Stromal cell of bone marrow (primary cell): ENCODE results near the gene OPN1SW.

Experiments used
- DNase-seq: peaks from one replicate; pipeline ENCODE4 v3.0.0-alpha.2; 2012; ENCODE audit warnings: low read depth

Gene OPN1SW, protein sequence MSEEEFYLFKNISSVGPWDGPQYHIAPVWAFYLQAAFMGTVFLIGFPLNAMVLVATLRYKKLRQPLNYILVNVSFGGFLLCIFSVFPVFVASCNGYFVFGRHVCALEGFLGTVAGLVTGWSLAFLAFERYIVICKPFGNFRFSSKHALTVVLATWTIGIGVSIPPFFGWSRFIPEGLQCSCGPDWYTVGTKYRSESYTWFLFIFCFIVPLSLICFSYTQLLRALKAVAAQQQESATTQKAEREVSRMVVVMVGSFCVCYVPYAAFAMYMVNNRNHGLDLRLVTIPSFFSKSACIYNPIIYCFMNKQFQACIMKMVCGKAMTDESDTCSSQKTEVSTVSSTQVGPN

DNA sequence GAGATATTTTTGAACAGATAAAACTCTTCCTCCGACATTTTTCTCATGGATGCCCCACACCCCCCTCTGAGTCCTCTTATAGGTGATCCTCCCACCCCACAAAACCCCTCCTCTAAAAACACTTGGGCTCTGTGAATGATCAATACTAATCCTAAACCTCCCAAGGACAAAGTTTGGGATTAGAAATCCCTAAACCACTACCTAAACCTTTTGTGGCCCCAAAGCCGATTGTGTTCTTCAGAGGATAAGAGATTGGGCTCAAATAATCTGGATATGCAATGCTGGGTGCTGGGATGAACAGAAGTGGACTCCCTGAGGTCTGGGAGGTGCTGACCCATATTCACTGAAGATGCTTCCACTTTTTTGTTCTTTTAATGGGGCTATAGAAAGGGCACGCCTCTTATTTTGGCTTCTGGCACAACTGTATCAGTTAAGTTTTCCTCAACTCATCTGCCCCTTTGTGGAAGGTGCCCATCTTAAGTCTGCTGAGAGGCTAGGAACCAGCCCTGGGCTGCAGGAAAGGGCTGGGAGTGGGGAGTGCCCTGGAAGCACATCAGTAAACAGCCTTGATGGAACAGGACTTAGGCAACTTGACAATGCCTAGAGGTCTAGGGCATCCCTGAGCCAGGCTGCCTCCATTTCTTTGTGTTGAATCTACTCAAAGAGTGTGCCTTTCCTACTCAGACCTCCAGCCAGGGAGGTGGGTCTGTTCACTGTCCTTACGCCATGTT lies at the start of gene OPN1SW:
Gene OPN1SW (minus strand): TSS at position 51 of the 731 bp plus-strand sequence. CDS start 13 bp downstream, at position 38.
- DNase-seq, result no peak

GRCh38 chr7:128821724-128822123 lies 46.1 kb upstream of the OPN1SW start:
- DNase-seq, result no peak

GRCh38 chr7:128818694-128819093 lies 43.1 kb upstream of the OPN1SW start:
- no peak for DNase-seq

- no peak for DNase-seq
These were observed 39.8 kb upstream of the OPN1SW start for GRCh38 chr7:128815289-128815942.

GRCh38 chr7:128814499-128814898 lies 38.9 kb upstream of the OPN1SW start:
- no peak for DNase-seq

GRCh38 chr7:128812514-128813168 lies 37.0 kb upstream of the OPN1SW start:
- DNase-seq, result no peak

GRCh38 chr7:128811631-128812430 lies 36.2 kb upstream of the OPN1SW start:
- DNase-seq, result no peak

DNA sequence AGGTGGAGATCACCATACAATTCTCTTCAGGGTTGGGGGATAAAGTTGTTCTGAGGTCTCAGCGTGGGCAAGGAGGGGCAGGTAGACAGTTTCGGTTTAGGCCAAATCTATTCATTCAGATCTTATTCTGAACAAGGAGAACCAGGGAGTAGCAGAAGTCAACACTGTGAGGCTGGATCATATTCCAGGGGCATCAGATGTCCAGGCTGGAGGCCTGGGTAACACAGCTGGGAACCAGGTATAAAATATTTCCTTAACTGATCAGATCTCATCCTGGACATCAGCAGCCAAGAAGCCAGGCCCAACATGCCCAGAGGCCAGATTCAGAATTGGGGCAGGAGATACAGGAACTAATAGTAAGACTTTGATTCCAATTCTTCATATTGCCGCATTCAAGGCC lies 35.4 kb upstream of the OPN1SW start:
- DNase-seq, result no peak

GRCh38 chr7:128810473-128810872 lies 34.9 kb upstream of the OPN1SW start:
- no peak for DNase-seq

DNA sequence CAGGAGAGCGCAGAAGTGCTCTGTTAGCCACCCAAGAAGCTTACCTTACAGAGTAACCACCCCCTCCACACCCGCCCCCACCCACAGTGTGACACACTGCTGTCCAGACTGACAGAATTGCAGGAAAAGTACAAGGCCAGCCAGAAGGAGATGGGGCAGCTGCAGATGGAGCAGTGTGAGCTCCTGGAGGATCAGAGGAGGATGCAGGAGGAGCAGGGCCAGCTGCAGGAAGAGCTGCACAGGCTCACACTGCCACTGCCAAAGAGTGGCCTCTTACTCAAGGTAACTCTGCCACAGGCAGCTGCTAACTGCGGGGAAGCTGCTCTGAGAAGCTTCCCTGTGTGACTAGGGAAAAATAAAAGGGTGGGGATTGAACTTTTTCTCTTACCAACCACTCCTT lies 33.8 kb upstream of the OPN1SW start:
- DNase-seq, result no peak

DNA sequence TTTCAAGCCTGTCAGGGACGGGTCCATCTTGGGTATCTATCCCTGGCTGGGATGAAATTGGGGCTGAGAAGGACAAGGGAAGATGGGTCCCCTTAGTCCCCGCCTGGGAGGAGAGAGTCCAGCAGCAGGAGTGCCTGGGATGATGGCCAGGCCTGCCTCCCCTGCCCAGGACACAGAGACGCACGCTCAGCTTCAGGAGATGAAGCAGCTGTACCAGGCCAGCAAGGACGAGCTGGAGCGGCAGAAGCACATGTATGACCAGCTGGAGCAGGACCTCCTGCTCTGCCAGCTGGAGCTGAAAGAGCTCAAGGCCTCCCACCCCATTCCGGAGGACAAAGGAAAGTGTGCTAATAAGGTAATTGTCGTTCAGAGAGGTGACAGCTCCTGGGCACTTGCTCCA lies 31.6 kb upstream of the OPN1SW start:
- no peak for DNase-seq

DNA sequence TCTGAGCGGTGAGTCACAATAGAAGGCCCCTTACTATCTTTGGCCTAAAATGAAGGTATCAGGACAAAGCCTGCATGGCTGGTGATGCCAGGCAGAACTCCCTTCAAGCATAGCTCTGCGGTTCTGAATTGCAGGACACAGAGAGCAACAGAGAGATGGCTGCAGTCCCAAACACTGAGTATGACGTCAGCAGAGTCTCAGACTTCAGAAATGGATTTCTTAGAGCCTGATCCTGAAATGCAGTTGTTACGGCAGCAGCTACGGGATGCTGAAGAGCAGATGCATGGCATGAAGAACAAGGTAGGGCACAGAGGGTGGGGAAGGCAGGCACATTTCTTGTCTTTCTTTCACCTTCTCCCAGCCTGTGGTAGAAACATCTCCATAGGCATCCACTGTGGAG lies 29.6 kb upstream of the OPN1SW start:
- no peak for DNase-seq

- DNase-seq, result no peak
These were observed 28.9 kb upstream of the OPN1SW start for GRCh38 chr7:128804484-128804883.

DNA sequence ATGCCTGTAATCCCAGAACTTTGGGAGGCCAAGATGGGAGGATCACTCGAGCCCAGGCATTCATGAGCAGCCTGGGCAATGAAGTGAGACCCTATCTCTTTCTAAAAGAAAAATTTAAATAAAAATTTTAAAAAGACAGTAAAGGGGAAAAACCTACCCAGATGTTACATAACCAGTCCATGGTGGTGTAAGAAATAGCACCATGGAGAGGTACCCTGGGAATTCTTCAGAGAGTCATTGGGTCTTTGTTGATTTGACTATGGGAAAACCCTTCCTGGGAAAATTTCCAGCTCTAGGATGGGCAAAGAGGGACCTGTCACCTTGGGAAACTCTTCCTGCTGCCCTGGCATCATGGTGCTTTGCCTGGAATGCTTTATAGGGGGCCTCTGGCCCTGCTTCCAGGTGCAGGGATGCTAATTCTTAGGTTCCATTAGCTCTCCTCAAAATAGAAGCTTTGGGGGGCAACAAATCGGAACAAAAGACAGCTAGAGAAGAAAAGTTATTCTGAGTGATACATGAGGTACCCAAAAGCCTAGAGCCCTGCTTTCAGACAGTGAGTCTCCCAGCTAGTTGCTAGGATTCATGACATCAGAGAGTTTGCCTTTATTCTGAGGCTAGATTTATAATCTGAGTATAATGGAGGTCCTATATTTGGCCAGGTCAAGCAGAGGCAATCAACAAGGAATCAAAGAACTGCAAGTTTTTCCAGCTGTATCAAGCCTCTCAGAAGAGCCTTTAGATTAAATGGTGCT lies 26.2 kb upstream of the OPN1SW start:
- no peak for DNase-seq

GRCh38 chr7:128801003-128801402 lies 25.4 kb upstream of the OPN1SW start:
- no peak for DNase-seq

- DNase-seq, result no peak
These were observed 25.0 kb upstream of the OPN1SW start for GRCh38 chr7:128800567-128800966.

- DNase-seq, result no peak
These were observed 23.9 kb upstream of the OPN1SW start for GRCh38 chr7:128799451-128799850.

- DNase-seq, result peak; percentile 38
These were observed 20.7 kb upstream of the OPN1SW start for GRCh38 chr7:128796327-128796726.

DNA sequence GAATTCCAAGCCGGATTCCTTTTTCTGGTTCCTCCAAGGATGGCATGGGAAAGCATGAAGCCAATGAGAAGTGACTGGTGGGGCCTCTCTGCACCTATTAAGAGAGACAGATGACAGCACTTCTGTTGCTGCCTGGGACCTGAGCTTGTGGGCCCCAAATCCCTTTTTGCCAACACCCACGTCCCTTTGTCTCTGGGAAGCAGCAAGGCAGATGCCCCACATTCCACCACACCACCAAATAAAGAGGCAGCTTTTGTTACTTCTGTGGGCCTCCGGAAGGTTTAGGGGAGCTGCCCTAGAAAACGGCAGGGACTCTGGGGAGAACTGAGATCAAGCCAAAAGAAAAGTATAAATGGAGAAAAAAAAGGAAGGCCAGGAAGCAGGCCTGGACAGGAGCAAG lies 19.5 kb upstream of the OPN1SW start:
- DNase-seq, result no peak

DNA sequence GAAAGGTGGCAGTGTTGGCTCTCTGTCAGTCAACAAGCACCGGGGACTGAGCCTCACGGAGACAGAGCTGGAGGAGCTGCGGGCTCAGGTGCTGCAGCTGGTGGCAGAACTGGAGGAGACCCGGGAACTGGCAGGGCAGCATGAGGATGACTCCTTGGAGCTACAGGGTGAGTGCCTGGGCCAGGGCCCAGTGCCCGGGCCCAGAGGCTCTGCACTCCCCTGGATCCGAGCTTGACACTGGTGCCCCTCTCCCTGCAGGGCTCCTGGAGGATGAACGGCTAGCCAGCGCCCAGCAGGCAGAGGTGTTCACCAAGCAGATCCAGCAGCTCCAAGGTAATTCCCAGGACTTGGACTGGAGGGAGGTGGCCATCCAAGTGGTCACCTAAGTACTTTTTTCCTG lies 18.8 kb upstream of the OPN1SW start:
- no peak for DNase-seq

DNA sequence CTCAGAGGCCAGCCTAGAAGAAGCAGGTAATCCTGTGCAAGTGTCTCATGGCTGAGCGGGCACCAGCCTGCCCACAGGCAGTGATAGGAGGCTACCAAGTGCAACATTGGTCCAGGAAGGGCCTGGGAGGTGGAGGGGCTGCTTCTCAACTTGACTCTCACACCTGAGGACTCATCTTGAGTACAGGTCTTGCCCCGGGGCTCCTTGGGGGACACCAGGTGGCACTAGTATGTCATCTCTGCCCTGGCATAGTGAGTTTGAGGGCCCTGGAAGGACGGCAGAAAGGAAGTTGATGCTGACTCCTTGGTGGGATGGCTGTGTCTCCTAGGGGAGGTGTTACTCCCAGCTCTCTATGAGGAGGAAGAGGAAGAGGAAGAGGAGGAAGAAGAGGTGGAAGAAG lies 18.4 kb upstream of the OPN1SW start:
- DNase-seq, result no peak
